Vagina (tissue), 2 donors: ENCODE measurements around the gene CEP104.

Source experiments
- POLR2A ChIP-seq, 2 donors: fragments of 450-650 bp; IDR thresholded peaks; one replicate each; pipeline ENCODE4 v1.6.1; 2017; ENCODE audit warnings: antibody characterized with exemption in 2 of 2, mild to moderate bottlenecking in 2 of 2, moderate library complexity in 2 of 2
- POLR2AphosphoS5 ChIP-seq, 2 donors: sonication (generic); formaldehyde crosslinking; IDR thresholded peaks; one replicate each; pipeline ENCODE4 v1.9.0; 2017; ENCODE audit warnings: antibody characterized with exemption in 2 of 2, mild to moderate bottlenecking in 2 of 2, low read depth in 1 of 2; ENCODE audit not compliant: insufficient read depth in 1 of 2
- TF ChIP-seq, protein P1 (sequence below), 3 experiments: fragments of 450-650 bp in 2 of 3; fragments of 200-600 bp in 1 of 3; sonication (generic) in 1 of 3; IDR thresholded peaks; one replicate each; pipeline ENCODE4 v1.5.1; 2017 to 2019; ENCODE audit warnings: antibody characterized with exemption in 3 of 3, mild to moderate bottlenecking in 2 of 3, moderate library complexity in 2 of 3

DNA sequence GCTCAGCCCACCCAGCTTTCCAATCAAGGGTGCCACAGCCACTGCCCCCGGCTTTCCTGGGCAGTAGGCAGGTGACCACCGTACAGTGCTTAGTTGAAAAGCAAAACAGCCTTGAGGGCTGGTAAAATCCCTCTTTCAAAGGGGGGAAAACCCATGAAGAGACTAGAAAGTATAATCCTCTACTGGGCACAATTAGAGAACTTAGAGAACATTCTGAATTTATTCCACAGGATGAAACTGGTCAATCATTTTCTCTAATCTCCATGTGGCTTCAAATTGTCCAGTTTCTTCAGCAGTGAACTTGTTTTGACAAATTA lies 45.5 kb downstream of the CEP104 start:
- TF ChIP-seq, protein P1, sequence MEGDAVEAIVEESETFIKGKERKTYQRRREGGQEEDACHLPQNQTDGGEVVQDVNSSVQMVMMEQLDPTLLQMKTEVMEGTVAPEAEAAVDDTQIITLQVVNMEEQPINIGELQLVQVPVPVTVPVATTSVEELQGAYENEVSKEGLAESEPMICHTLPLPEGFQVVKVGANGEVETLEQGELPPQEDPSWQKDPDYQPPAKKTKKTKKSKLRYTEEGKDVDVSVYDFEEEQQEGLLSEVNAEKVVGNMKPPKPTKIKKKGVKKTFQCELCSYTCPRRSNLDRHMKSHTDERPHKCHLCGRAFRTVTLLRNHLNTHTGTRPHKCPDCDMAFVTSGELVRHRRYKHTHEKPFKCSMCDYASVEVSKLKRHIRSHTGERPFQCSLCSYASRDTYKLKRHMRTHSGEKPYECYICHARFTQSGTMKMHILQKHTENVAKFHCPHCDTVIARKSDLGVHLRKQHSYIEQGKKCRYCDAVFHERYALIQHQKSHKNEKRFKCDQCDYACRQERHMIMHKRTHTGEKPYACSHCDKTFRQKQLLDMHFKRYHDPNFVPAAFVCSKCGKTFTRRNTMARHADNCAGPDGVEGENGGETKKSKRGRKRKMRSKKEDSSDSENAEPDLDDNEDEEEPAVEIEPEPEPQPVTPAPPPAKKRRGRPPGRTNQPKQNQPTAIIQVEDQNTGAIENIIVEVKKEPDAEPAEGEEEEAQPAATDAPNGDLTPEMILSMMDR (IDR thresholded peaks at IDR 0.05): no peak
- TF ChIP-seq POLR2AphosphoS5 (IDR thresholded peaks at IDR 0.05; ENCODE audit: insufficient read depth in 1 of 2, low read depth in 1 of 2) (no peak), POLR2A (IDR thresholded peaks at IDR 0.05) (no peak)
